Thyroid gland (tissue), 4 donors: Measurements from ENCODE around the gene CHMP4B. TPM values are rescaled to one million over a fixed set of nuclear protein-coding genes. Genes with fewer than 3 reads are reported as not detected.

Source experiments
- DNase-seq, 2 donors: peaks; one replicate each; pipeline ENCODE4 v3.0.0-alpha.2; 2019
- H3K27ac ChIP-seq, 3 donors: fragments of 200-600 bp; sonication (generic); 1 replicate in 2 of 3; 2 replicates in 1 of 3; pipeline ENCODE4 v1.5.1; 2016 to 2019; ENCODE audit warnings: mild to moderate bottlenecking in 1 of 3, moderate library complexity in 1 of 3
- H3K27me3 ChIP-seq: fragments of 200-600 bp; sonication (generic); one replicate; pipeline ENCODE4 v1.5.1; 2019
- H3K36me3 ChIP-seq, 2 donors: fragments of 200-600 bp; sonication (generic); one replicate each; pipeline ENCODE4 v1.5.1; 2016 to 2019
- H3K4me1 ChIP-seq, 2 donors: fragments of 200-600 bp; sonication (generic); one replicate each; pipeline ENCODE4 v1.5.1; 2017 to 2019
- H3K4me3 ChIP-seq, 3 donors: fragments of 200-600 bp; sonication (generic); replicated peaks in 1 of 3; 1 replicate in 2 of 3; 2 replicates in 1 of 3; pipeline ENCODE4 v1.5.1; 2016; ENCODE audit warnings: mild to moderate bottlenecking in 1 of 3
- H3K9me3 ChIP-seq: fragments of 200-600 bp; sonication (generic); one replicate; pipeline ENCODE4 v1.5.1; 2017
- POLR2A ChIP-seq, 2 donors: fragments of 450-650 bp; IDR thresholded peaks; one replicate each; pipeline ENCODE4 v1.6.1; 2017; ENCODE audit warnings: antibody characterized with exemption in 2 of 2, mild to moderate bottlenecking in 2 of 2, moderate library complexity in 1 of 2
- WGBS, 2 donors: methylation state at CpG; one replicate each; pipeline ENCODE4 v1.1.5; 2017; 5-methylcytosine and 5-hydroxymethylcytosine counted together
- intact Hi-C: fragments of 100-400 bp; cut with DNase I; formaldehyde crosslinking; loops from one replicate; pipeline ENCODE4 v1.15.1; 2023
- total RNA-seq, 4 donors: library from RNA; depleted of rRNA; stranded (reverse); fragments of >200 nt; gene quantifications; one replicate each; pipeline ENCODE4 v1.2.3, GENCODE V29; 2016
- TF ChIP-seq, protein P1 (sequence below), 6 experiments: fragments of 200-600 bp in 3 of 6; fragments of 450-650 bp in 3 of 6; sonication (generic) in 3 of 6; IDR thresholded peaks; one replicate each; pipeline ENCODE4 v1.5.1; 2016 to 2019; ENCODE audit warnings: antibody characterized with exemption in 6 of 6, mild to moderate bottlenecking in 2 of 6, inconsistent platforms in 1 of 6, moderate library complexity in 1 of 6

Gene CHMP4B
- total RNA-seq, 4 donors from 2014 or later = 70.3 to 93.5 (median 85.7) TPM

DNA sequence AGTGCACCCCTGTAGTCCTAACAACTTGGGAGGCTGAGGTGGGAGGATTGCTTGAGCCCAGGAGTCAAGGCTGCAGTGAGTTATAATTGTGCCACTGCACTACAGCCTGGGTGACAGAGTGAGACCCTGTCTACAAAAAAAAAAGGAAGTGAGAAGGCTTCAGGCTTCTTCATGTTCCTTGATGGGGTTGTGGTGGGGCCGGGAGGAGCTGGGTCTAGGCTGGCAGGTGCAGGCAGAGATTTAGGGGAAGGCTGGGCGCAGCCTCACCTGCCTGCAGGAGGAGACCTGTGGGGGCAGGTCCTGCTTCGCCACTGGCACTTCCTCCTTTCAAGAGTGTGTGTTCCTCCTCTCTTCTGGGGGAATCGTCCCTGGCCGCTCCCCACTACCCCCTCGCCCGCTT is 63.9 kb downstream of the CHMP4B start:
- no peak overlapping the region for H3K27ac ChIP-seq
- 92 to 94% methylated on average over 7 of the region's 7 CpGs for WGBS, 2 donors
- TF ChIP-seq, protein P1, sequence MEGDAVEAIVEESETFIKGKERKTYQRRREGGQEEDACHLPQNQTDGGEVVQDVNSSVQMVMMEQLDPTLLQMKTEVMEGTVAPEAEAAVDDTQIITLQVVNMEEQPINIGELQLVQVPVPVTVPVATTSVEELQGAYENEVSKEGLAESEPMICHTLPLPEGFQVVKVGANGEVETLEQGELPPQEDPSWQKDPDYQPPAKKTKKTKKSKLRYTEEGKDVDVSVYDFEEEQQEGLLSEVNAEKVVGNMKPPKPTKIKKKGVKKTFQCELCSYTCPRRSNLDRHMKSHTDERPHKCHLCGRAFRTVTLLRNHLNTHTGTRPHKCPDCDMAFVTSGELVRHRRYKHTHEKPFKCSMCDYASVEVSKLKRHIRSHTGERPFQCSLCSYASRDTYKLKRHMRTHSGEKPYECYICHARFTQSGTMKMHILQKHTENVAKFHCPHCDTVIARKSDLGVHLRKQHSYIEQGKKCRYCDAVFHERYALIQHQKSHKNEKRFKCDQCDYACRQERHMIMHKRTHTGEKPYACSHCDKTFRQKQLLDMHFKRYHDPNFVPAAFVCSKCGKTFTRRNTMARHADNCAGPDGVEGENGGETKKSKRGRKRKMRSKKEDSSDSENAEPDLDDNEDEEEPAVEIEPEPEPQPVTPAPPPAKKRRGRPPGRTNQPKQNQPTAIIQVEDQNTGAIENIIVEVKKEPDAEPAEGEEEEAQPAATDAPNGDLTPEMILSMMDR (IDR thresholded peaks at IDR 0.05) = no peak
- no peak for TF ChIP-seq POLR2A (IDR thresholded peaks at IDR 0.05)
- H3K4me1 ChIP-seq = no peaks in the 10 kb centered on the region
- no peak for DNase-seq
- no peaks in the 10 kb centered on the region for H3K9me3 ChIP-seq
- no peak overlapping the region for H3K4me3 ChIP-seq
- H3K27me3 ChIP-seq = no peaks in the 10 kb centered on the region
- intact Hi-C loops = no loop called here
- H3K36me3 ChIP-seq = no peaks in the 10 kb centered on the region

DNA sequence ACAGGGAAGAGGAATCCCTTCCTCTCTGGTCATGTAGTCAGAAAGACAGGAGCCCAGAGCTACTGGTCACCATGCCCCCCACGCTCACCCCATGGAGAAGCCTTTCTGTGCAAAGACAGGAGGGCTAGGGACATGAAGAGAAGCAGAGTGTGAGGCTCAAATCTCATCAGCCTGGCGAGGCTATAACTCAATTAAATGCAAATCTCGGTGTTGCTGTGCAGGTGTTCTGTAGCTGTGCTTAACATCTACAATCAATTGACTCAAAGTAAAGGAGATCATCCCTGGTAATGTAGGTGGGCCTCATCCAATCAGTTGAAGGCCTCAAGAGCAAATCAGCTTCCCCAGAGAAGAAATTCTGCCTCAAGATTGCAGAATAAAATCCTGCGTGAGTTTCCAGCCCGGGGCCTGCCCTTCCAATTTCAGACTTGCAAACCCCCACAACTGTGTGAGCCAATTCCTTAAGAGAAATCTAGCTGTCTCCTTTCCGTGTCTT is 64.4 kb downstream of the CHMP4B start:
- Histone ChIP-seq H3K36me3 (no peaks in the 10 kb centered on the region), H3K4me3 (no peak overlapping the region), H3K9me3 (no peaks in the 10 kb centered on the region), H3K4me1 (no peaks in the 10 kb centered on the region), H3K27ac (no peak overlapping the region), H3K27me3 (no peaks in the 10 kb centered on the region)
- intact Hi-C loops = no loop called here
- 91 to 92% methylated on average over 6 of the region's 6 CpGs for WGBS, 2 donors
- DNase-seq = no peak
- TF ChIP-seq, protein P1 (IDR thresholded peaks at IDR 0.05) = no peak
- no peak for TF ChIP-seq POLR2A (IDR thresholded peaks at IDR 0.05)

DNA sequence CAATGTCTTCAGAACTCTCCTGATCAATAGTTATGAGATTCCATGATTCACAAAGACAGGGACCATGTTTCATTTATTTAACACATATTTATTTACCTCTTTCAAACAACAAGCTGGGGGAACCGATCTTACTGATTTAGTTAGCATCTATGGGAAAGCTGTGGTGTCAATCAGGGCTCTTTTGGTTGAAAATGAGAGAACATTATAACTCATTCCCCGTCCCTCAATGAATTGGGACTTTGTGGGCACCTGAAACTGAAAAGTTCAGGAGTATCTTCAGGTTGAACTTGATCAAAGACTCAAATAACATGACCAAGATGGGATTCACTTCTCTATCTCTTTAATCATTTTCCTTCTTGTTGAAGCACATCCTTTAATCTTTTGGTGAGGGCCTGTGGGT is 67.4 kb downstream of the CHMP4B start:
- H3K36me3 ChIP-seq = no peaks in the 10 kb centered on the region
- H3K9me3 ChIP-seq = no peaks in the 10 kb centered on the region
- DNase-seq = no peak
- intact Hi-C loops = no loop called here
- no peak for TF ChIP-seq POLR2A (IDR thresholded peaks at IDR 0.05)
- TF ChIP-seq, protein P1 (IDR thresholded peaks at IDR 0.05) = no peak
- H3K27me3 ChIP-seq = no peaks in the 10 kb centered on the region
- 92 to 93% methylated on average over 2 of the region's 2 CpGs for WGBS, 2 donors
- H3K4me3 ChIP-seq = no peak overlapping the region
- no peak overlapping the region for H3K27ac ChIP-seq
- H3K4me1 ChIP-seq = no peaks in the 10 kb centered on the region

DNA sequence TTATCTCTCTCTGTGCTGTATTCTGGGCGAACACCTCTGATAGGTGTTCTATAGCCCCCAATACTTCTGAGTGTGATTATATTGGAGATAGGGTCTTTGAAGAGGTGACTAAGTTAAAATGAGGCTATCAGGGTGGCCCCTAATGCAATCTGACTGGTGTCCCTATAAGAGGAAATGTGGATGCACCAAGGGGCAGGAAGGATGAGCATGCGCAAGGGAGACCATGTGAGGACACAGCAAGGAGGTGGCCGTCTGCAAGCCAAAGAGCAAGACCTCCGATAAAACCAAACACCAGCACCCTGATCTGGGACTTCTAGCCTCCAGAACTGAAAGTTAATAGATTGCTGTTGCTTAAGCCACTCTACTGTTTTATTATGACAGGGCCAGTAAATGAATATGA is 69.2 kb downstream of the CHMP4B start:
- no peaks in the 10 kb centered on the region for H3K27me3 ChIP-seq
- no peaks in the 10 kb centered on the region for H3K36me3 ChIP-seq
- TF ChIP-seq, protein P1 (IDR thresholded peaks at IDR 0.05) = no peak
- no peak for TF ChIP-seq POLR2A (IDR thresholded peaks at IDR 0.05)
- H3K9me3 ChIP-seq = no peaks in the 10 kb centered on the region
- 92 to 96% methylated on average over 4 of the region's 4 CpGs for WGBS, 2 donors
- intact Hi-C loops = no loop called here
- H3K27ac ChIP-seq = no peak overlapping the region
- H3K4me1 ChIP-seq = no peaks in the 10 kb centered on the region
- no peak overlapping the region for H3K4me3 ChIP-seq
- no peak for DNase-seq

DNA sequence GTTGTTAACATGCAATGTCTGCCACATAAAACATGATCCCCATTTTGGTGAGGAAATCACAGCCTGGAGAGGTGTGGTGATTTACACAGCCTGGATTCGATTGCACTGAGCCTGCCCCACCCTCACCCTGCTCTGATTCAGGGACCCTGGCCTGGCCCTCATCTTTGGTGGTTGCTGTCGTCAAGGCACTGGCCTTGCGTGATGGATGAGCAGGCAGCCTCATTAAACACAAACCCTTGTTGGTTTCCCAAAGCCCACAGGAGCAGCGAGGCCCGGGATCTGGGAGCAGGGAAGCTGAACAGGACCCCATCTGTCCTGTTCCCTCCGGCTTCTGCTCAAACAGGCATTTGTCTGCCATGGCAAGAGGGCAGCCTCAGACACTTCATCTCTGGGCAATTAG is 70.8 kb downstream of the CHMP4B start:
- H3K9me3 ChIP-seq = no peaks in the 10 kb centered on the region
- DNase-seq = no peak
- H3K4me1 ChIP-seq = no peaks in the 10 kb centered on the region
- no peak overlapping the region for H3K4me3 ChIP-seq
- H3K27ac ChIP-seq = no peak overlapping the region
- intact Hi-C loops = no loop called here
- no peaks in the 10 kb centered on the region for H3K36me3 ChIP-seq
- TF ChIP-seq, protein P1 (IDR thresholded peaks at IDR 0.05) = no peak
- no peak for TF ChIP-seq POLR2A (IDR thresholded peaks at IDR 0.05)
- H3K27me3 ChIP-seq = no peaks in the 10 kb centered on the region
- WGBS, 2 donors = 79 to 80% methylated on average over 5 to 6 of the region's 6 CpGs
